Neuronal stem cell (in vitro differentiated cells): ENCODE results near the gene MAGIX.
"Not testable (repeated sequence)": the region's sequence is repeated elsewhere in the genome, so short reads cannot be mapped to it uniquely, and the experiment has no call there.

Source experiments
- DNase-seq: peaks from one replicate; pipeline ENCODE4 v3.0.0-alpha.2; 2013; ENCODE audit warnings: low spot score
- H2AFZ ChIP-seq: one replicate; pipeline ENCODE4 v1.6.1; 2013; ENCODE audit warnings: mild to moderate bottlenecking, low read length, inconsistent platforms
- H2AK5ac ChIP-seq: 2 replicates; pipeline ENCODE4 v1.6.1; 2013; ENCODE audit warnings: low read depth, mild to moderate bottlenecking, inconsistent platforms, low read length, moderate library complexity, mixed read lengths
- H2BK120ac ChIP-seq: 2 replicates; pipeline ENCODE4 v1.6.1; 2013; ENCODE audit warnings: low read depth, mild to moderate bottlenecking, inconsistent platforms, low read length, moderate library complexity, mixed read lengths
- H2BK12ac ChIP-seq: one replicate; pipeline ENCODE4 v1.6.1; 2013; ENCODE audit warnings: low read length, inconsistent platforms
- H2BK15ac ChIP-seq: 2 replicates; pipeline ENCODE4 v1.6.1; 2013; ENCODE audit warnings: mild to moderate bottlenecking, low read length, inconsistent platforms, mixed read lengths
- H2BK5ac ChIP-seq: one replicate; pipeline ENCODE4 v1.6.1; 2013; ENCODE audit warnings: inconsistent platforms, mild to moderate bottlenecking, low read length, moderate library complexity
- H3K14ac ChIP-seq: one replicate; pipeline ENCODE4 v1.6.1; 2013; ENCODE audit warnings: low read length, inconsistent platforms
- H3K18ac ChIP-seq: 2 replicates; pipeline ENCODE4 v1.6.1; 2013; ENCODE audit warnings: low read length, inconsistent platforms
- H3K23ac ChIP-seq: 2 replicates; pipeline ENCODE4 v1.6.1; 2013; ENCODE audit warnings: low read depth, mild to moderate bottlenecking, mixed read lengths, low read length, inconsistent platforms; ENCODE audit not compliant: poor library complexity
- H3K27ac ChIP-seq: replicated peaks from 3 replicates; pipeline ENCODE4 v1.5.1; 2013; ENCODE audit warnings: low read length, inconsistent platforms
- H3K27me3 ChIP-seq, 3 experiments: 2 replicates each; pipeline ENCODE4 v1.6.1; 2013; ENCODE audit warnings: low read length in 3 of 3, mild to moderate bottlenecking in 2 of 3, inconsistent platforms in 1 of 3, low read depth in 1 of 3, mixed read lengths in 1 of 3, moderate library complexity in 1 of 3; ENCODE audit not compliant: control insufficient read depth in 3 of 3, insufficient read depth in 3 of 3
- H3K36me3 ChIP-seq, 2 donors: replicated peaks in 1 of 2; 2 replicates each; pipeline ENCODE4 v1.6.1; 2013; ENCODE audit warnings: low read length in 2 of 2; ENCODE audit not compliant: control insufficient read depth in 2 of 2, insufficient read depth in 2 of 2
- H3K4ac ChIP-seq: 2 replicates; pipeline ENCODE4 v1.6.1; 2013; ENCODE audit warnings: inconsistent platforms, mild to moderate bottlenecking, low read length, moderate library complexity
- H3K4me1 ChIP-seq, 2 donors: 1 replicate in 1 of 2; 2 replicates in 1 of 2; pipeline ENCODE4 v1.6.1; 2013; ENCODE audit warnings: low read length in 2 of 2, low read depth in 1 of 2; ENCODE audit not compliant: control insufficient read depth in 2 of 2, insufficient read depth in 1 of 2
- H3K4me2 ChIP-seq: one replicate; pipeline ENCODE4 v1.6.1; 2013; ENCODE audit warnings: mild to moderate bottlenecking, low read length, inconsistent platforms; ENCODE audit not compliant: insufficient read depth, poor library complexity, severe bottlenecking
- H3K4me3 ChIP-seq, 2 donors: 2 replicates each; pipeline ENCODE4 v1.5.1; 2013; ENCODE audit warnings: low read length in 2 of 2, mild to moderate bottlenecking in 2 of 2, inconsistent platforms in 1 of 2, moderate library complexity in 1 of 2
- H3K79me1 ChIP-seq: one replicate; pipeline ENCODE4 v1.6.1; 2013; ENCODE audit warnings: low read depth, mild to moderate bottlenecking, inconsistent platforms, low read length, moderate library complexity
- H3K9ac ChIP-seq: one replicate; pipeline ENCODE4 v1.6.1; 2013; ENCODE audit warnings: mild to moderate bottlenecking, low read depth, low read length, inconsistent platforms; ENCODE audit not compliant: poor library complexity
- H3K9me3 ChIP-seq, 2 donors: replicated peaks in 1 of 2; 2 replicates each; pipeline versions ENCODE3 to v1.6.1; 2013; ENCODE audit warnings: low read length in 2 of 2, mild to moderate bottlenecking in 2 of 2, inconsistent platforms in 1 of 2, low read depth in 1 of 2, mixed read lengths in 1 of 2, moderate library complexity in 1 of 2; ENCODE audit not compliant: control insufficient read depth in 2 of 2, insufficient read depth in 1 of 2
- H4K8ac ChIP-seq: one replicate; pipeline ENCODE4 v1.6.1; 2013; ENCODE audit warnings: low read depth, mild to moderate bottlenecking, inconsistent platforms, low read length, moderate library complexity
- H4K91ac ChIP-seq: one replicate; pipeline ENCODE4 v1.6.1; 2013; ENCODE audit warnings: low read length, low read depth, mild to moderate bottlenecking, inconsistent platforms; ENCODE audit not compliant: poor library complexity
- WGBS, 2 donors: extraction: QIAGEN DNeasy Blood & Tissue Kit; methylation state at CpG; one replicate each; pipeline ENCODE4 v1.1.7; 2013; ENCODE audit warnings: missing lambda C conversion rate in 2 of 2, mixed read lengths in 1 of 2; ENCODE audit not compliant: insufficient read length in 2 of 2, insufficient replicate concordance in 1 of 2; ENCODE audit errors: extremely low coverage in 2 of 2; 5-methylcytosine and 5-hydroxymethylcytosine counted together

Gene MAGIX

GRCh38 chrX:49132275-49132674, 30.3 kb upstream of the MAGIX start:
- H3K4ac ChIP-seq, result not testable (repeated sequence)
- no CpG with 5 or more reads among the region's 7 CpGs for WGBS, 2 donors

GRCh38 chrX:49133759-49134158, 28.8 kb upstream of the MAGIX start:
- no peaks in the 10 kb centered on the region for H3K79me1 ChIP-seq
- H3K18ac ChIP-seq, result no peak overlapping the region

More at GRCh38 chrX:49132275-49132674, 30.3 kb upstream of the MAGIX start:
- not testable (repeated sequence) for H3K9me3 ChIP-seq, H2BK5ac ChIP-seq, H2BK12ac ChIP-seq, H4K91ac ChIP-seq, H3K27me3 ChIP-seq, H2BK15ac ChIP-seq, H3K4me2 ChIP-seq, H3K14ac ChIP-seq, H3K18ac ChIP-seq, H3K79me1 ChIP-seq, DNase-seq, H2BK120ac ChIP-seq, H2AK5ac ChIP-seq, H3K9ac ChIP-seq, H3K4me3 ChIP-seq, H3K4me1 ChIP-seq, H3K23ac ChIP-seq, H2AFZ ChIP-seq, H4K8ac ChIP-seq, H3K27ac ChIP-seq, H3K36me3 ChIP-seq

GRCh38 chrX:49137492-49137891, 25.1 kb upstream of the MAGIX start:
- H2BK5ac ChIP-seq, result no peak overlapping the region
- H2BK120ac ChIP-seq, result no peak overlapping the region
- no peak overlapping the region for H2BK12ac ChIP-seq
- no peaks in the 10 kb centered on the region for H3K79me1 ChIP-seq
- H2AK5ac ChIP-seq, result no peak overlapping the region
- no peak overlapping the region for H2BK15ac ChIP-seq
- H3K36me3 ChIP-seq, result no peaks in the 10 kb centered on the region
- no peak overlapping the region for H3K4ac ChIP-seq
- no peak overlapping the region for H3K18ac ChIP-seq
- H3K9ac ChIP-seq, result no peak overlapping the region
- no peak overlapping the region for H3K14ac ChIP-seq
- no peak for DNase-seq
- H3K4me2 ChIP-seq, result no peak overlapping the region
- H3K23ac ChIP-seq, result no peak overlapping the region
- H3K27ac ChIP-seq, result no peak overlapping the region
- H3K4me1 ChIP-seq, result no peaks in the 10 kb centered on the region
- H3K4me3 ChIP-seq, result no peak overlapping the region
- H4K91ac ChIP-seq, result no peak overlapping the region
- no peak overlapping the region for H4K8ac ChIP-seq
- H2AFZ ChIP-seq, result no peak overlapping the region
- H3K27me3 ChIP-seq, result no peaks in the 10 kb centered on the region
- WGBS, 2 donors, result no CpG with 5 or more reads among the region's 1 CpG
- peaks cover 0 to 2% of the 10 kb centered on the region in 2 donors for H3K9me3 ChIP-seq

More at GRCh38 chrX:49133759-49134158, 28.8 kb upstream of the MAGIX start:
- no peak for DNase-seq
- H4K91ac ChIP-seq, result no peak overlapping the region
- H2BK12ac ChIP-seq, result no peak overlapping the region
- no peaks in the 10 kb centered on the region for H3K36me3 ChIP-seq
- no peak overlapping the region for H3K9ac ChIP-seq
- no peak overlapping the region for H2BK5ac ChIP-seq
- no peak overlapping the region for H3K4me3 ChIP-seq
- no peak overlapping the region for H4K8ac ChIP-seq
- no peak overlapping the region for H3K4ac ChIP-seq
- WGBS, 2 donors, result no CpG with 5 or more reads among the region's 1 CpG
- no peak overlapping the region for H3K4me2 ChIP-seq
- H3K23ac ChIP-seq, result no peak overlapping the region
- H2AK5ac ChIP-seq, result no peak overlapping the region
- H3K14ac ChIP-seq, result no peak overlapping the region
- H3K4me1 ChIP-seq, result no peaks in the 10 kb centered on the region
- no peaks in the 10 kb centered on the region for H3K9me3 ChIP-seq
- no peak overlapping the region for H2BK15ac ChIP-seq
- H2AFZ ChIP-seq, result no peak overlapping the region
- H2BK120ac ChIP-seq, result no peak overlapping the region
- no peak overlapping the region for H3K27ac ChIP-seq
- H3K27me3 ChIP-seq, result no peaks in the 10 kb centered on the region

- no peaks in the 10 kb centered on the region for H3K79me1 ChIP-seq
- WGBS, 2 donors, result no CpG with 5 or more reads among the region's 4 CpGs
- no peaks in the 10 kb centered on the region for H3K27me3 ChIP-seq
- H3K36me3 ChIP-seq, result no peaks in the 10 kb centered on the region
- no peak overlapping the region for H3K27ac ChIP-seq
- no peak overlapping the region for H3K9ac ChIP-seq
- no peak overlapping the region for H2AFZ ChIP-seq
- DNase-seq, result no peak
- peaks cover 0 to 2% of the 10 kb centered on the region in 2 donors for H3K9me3 ChIP-seq
- no peak overlapping the region for H3K23ac ChIP-seq
- no peak overlapping the region for H4K91ac ChIP-seq
- no peak overlapping the region for H3K4me3 ChIP-seq
- H3K4me2 ChIP-seq, result no peak overlapping the region
- no peak overlapping the region for H2BK120ac ChIP-seq
- no peak overlapping the region for H4K8ac ChIP-seq
- no peak overlapping the region for H2BK12ac ChIP-seq
- H3K14ac ChIP-seq, result no peak overlapping the region
- no peak overlapping the region for H3K4ac ChIP-seq
- H3K18ac ChIP-seq, result no peak overlapping the region
- H2BK5ac ChIP-seq, result no peak overlapping the region
- H2AK5ac ChIP-seq, result no peak overlapping the region
- no peak overlapping the region for H2BK15ac ChIP-seq
- H3K4me1 ChIP-seq, result no peaks in the 10 kb centered on the region
Measured at GRCh38 chrX:49139713-49140112, 22.8 kb upstream of the MAGIX start.
